ENCODE data around the gene FAM184B. TPM values are rescaled to one million over a fixed set of nuclear protein-coding genes. Genes with fewer than 3 reads are reported as not detected.

The FAM184B gene
- total and polyA plus RNA-seq, 8 donors: 0.06 to 0.27 (median 0.18) TPM

DNA sequence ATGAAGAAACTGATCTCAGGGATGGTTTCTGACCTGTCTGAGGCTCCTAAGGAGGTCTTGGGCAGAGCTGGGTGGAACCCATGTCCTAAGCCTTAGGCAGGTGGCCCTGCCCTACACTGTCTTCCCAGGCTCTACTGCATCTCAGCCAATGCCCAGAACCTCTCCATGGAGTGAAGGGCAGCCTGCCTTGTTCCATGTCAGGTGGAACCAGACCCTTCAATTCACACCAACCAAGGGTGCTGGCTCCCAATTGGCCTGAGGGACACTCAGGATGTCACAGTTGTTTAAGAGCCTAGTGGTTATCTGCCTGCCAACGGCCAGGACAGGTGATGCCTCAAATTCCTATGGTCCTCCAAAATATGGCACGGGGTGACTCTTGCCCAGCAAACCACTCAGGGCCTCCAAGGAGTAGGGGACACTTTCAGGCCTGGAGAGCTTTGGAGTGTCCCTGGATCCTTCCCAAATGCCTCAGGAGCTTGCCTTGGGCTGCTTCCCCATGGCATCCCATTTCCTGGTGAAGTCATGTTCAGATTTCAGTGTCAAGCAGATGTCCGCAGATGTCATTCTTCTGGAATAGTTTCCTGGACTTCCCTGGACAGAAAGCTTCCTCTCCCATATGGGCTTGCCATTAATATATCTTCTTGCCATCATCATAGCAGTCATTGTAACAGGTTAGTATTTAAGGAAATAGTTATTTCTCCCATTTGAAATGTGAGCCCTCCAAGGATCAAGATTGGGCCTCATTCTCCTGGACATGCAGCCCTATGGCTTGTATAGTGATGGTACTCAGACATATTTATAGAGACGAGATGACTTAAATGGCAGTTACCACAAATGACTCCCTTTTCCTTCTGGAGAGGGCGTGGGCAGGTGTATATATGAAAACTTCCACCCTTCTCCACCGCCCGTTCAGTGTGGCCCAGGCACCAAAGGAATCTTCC, 99.9 kb downstream of the FAM184B start:
- Histone ChIP-seq H3K4me3 (no peak overlapping the region), H3K9me3 (no peaks in the 10 kb centered on the region), H3K36me3 (no peaks in the 10 kb centered on the region), H3K4me1 (no peaks in the 10 kb centered on the region), H3K27me3 (no peaks in the 10 kb centered on the region), H3K27ac (no peak overlapping the region)
- intact Hi-C loops (cut with DNase I): no loop called here
- no peak for ATAC-seq
- no peak for DNase-seq
- TF ChIP-seq, protein P1, sequence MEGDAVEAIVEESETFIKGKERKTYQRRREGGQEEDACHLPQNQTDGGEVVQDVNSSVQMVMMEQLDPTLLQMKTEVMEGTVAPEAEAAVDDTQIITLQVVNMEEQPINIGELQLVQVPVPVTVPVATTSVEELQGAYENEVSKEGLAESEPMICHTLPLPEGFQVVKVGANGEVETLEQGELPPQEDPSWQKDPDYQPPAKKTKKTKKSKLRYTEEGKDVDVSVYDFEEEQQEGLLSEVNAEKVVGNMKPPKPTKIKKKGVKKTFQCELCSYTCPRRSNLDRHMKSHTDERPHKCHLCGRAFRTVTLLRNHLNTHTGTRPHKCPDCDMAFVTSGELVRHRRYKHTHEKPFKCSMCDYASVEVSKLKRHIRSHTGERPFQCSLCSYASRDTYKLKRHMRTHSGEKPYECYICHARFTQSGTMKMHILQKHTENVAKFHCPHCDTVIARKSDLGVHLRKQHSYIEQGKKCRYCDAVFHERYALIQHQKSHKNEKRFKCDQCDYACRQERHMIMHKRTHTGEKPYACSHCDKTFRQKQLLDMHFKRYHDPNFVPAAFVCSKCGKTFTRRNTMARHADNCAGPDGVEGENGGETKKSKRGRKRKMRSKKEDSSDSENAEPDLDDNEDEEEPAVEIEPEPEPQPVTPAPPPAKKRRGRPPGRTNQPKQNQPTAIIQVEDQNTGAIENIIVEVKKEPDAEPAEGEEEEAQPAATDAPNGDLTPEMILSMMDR (IDR thresholded peaks at IDR 0.05): no peak

DNA sequence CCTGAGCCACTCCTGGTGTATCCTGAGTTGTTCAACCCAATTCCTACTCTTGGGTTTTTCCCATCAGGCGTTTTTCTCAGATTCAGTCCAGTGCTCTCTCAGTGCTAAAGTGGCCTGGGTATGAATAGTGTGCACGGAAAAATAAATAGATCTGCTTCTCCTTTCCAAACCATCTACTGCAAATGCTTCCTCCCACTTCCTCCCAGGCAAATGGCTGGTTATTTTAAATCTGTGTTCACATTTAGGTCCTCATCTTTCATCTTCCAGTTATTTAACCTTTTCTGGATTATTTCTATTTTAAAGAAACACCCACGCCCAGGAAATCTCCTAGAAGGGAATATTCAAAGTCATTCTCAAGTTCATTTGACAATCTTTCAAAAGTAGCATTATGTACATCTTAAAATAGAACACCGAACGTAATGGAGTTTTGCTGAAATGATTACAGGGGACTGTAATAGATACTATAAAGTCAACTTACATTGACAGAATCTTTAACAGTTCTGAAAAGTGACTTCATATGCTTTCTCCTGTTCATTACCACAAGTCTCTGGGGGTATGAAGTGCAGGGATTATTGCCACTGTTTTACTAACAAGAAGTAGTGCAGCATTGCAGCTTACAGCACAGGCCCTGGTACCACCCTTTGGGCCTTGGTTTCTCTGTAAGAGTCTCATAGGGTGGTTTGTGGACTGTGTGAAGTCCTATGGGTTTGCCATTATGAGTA, 100.7 kb downstream of the FAM184B start:
- Histone ChIP-seq H3K4me1 (no peaks in the 10 kb centered on the region), H3K4me3 (no peak overlapping the region), H3K9me3 (no peaks in the 10 kb centered on the region), H3K27me3 (no peaks in the 10 kb centered on the region), H3K27ac (no peak overlapping the region), H3K36me3 (no peaks in the 10 kb centered on the region)
- DNase-seq (no peak), ATAC-seq (no peak)
- intact Hi-C loops (cut with DNase I): no loop called here
- TF ChIP-seq, protein P1 (IDR thresholded peaks at IDR 0.05): no peak

- DNase-seq (no peak), ATAC-seq (no peak)
- Histone ChIP-seq H3K36me3 (no peaks in the 10 kb centered on the region), H3K4me3 (no peak overlapping the region), H3K27me3 (no peaks in the 10 kb centered on the region), H3K27ac (no peak overlapping the region), H3K4me1 (no peaks in the 10 kb centered on the region), H3K9me3 (peaks cover 0 to 6% of the 10 kb centered on the region in 2 donors)
- TF ChIP-seq, protein P1 (IDR thresholded peaks at IDR 0.05): no peak
- intact Hi-C loops (cut with DNase I): no loop called here
These were observed 111.0 kb downstream of the FAM184B start for GRCh38 chr4:17670423-17670822.

DNA sequence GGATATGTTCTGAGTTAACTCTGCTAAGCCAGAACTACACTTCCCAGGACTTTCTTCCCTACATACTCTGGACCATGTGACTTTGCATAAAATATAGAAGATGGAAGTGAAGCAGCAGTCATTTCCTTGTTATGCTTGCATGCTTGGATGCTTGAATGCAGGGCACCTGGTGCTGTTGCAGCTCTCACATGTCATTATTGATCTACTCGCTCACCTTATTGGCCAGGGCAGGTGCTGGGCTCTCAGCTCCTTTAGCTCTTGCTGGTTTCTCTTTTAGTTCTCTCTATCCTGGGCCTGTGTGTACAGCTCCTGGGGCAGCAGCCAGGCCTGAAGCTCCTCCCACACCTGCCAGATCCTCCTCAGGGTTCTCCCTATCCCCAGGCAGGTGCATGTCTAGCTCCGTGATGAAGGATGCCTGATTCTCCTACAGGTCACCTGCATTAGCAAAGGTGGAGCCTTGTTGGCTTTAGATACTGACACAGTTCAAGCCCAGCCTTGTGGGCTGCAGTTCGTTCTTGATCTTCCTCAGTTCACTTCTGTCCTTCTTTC, 113.7 kb downstream of the FAM184B start:
- H3K4me1 ChIP-seq: no peaks in the 10 kb centered on the region
- no peaks in the 10 kb centered on the region for H3K27me3 ChIP-seq
- no peak overlapping the region for H3K4me3 ChIP-seq
- DNase-seq: no peak
- H3K36me3 ChIP-seq: no peaks in the 10 kb centered on the region
- H3K9me3 ChIP-seq: peaks cover 0 to 6% of the 10 kb centered on the region in 2 donors
- no peak overlapping the region for H3K27ac ChIP-seq
- intact Hi-C loops (cut with DNase I): no loop called here
- ATAC-seq: no peak
- TF ChIP-seq, protein P1 (IDR thresholded peaks at IDR 0.05): no peak

DNA sequence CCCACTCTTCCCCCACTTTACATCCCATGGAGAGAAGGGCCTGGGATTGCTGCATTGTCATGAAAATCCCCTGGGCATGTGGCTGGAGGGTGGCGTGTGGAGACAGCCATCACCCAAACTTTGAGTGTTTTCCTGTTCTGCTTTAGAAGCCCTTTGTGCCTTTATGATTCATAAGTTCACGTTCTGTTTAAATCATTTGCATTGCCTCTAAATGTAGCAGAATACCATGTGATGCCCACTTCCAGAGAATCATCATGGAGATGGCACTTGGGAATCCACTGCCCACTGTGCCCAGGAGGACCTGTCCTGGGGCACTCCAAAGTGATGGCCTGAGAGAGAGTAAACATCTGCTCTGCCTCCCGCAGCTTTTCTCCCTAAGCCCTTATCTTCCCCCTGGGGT, 114.2 kb downstream of the FAM184B start:
- DNase-seq: no peak
- no peaks in the 10 kb centered on the region for H3K27me3 ChIP-seq
- H3K36me3 ChIP-seq: no peaks in the 10 kb centered on the region
- no peak overlapping the region for H3K4me3 ChIP-seq
- intact Hi-C loops (cut with DNase I): no loop called here
- peaks cover 0 to 6% of the 10 kb centered on the region in 2 donors for H3K9me3 ChIP-seq
- no peaks in the 10 kb centered on the region for H3K4me1 ChIP-seq
- no peak overlapping the region for H3K27ac ChIP-seq
- ATAC-seq: no peak
- TF ChIP-seq, protein P1 (IDR thresholded peaks at IDR 0.05): no peak

All from left lung (tissue), 10 donors.